Stimulated activated memory B cell treated with anti-CD40 and anti-IgM and Interleukin-4, amounts not matched to agents 10 μg/mL and 1 μg/mL and 100 μg/mL, for 72 hours (primary cell): ENCODE results near the gene PABPC1L.

ENCODE experiments used
- ATAC-seq: fragments of 150-1000 bp; cut with Tn5 transposase; 2 replicates; pipeline ENCODE4 v1.10.0; 2021
- H3K27ac Mint-ChIP-seq: one replicate; pipeline ENCODE4 v1.8.0; 2022; ENCODE audit warnings: mild to moderate bottlenecking, mixed read lengths
- H3K27me3 Mint-ChIP-seq: one replicate; pipeline ENCODE4 v1.8.0; 2022; ENCODE audit warnings: mixed read lengths
- H3K36me3 Mint-ChIP-seq: one replicate; pipeline ENCODE4 v1.8.0; 2022; ENCODE audit warnings: mixed read lengths
- H3K4me1 Mint-ChIP-seq: one replicate; pipeline ENCODE4 v1.8.0; 2022; ENCODE audit warnings: mixed read lengths
- H3K4me3 Mint-ChIP-seq: one replicate; pipeline ENCODE4 v1.8.0; 2022; ENCODE audit warnings: mild to moderate bottlenecking, moderate library complexity, mixed read lengths
- H3K9me3 Mint-ChIP-seq: one replicate; pipeline ENCODE4 v1.8.0; 2022; ENCODE audit warnings: mixed read lengths

The PABPC1L gene

GRCh38 chr20:44963325-44964215, 53.7 kb downstream of the PABPC1L start:
- H3K36me3 Mint-ChIP-seq = peaks cover 29% of the 10 kb centered on the region
- ATAC-seq = no peak
- no peak overlapping the region for H3K27ac Mint-ChIP-seq
- no peak overlapping the region for H3K4me3 Mint-ChIP-seq
- no peaks in the 10 kb centered on the region for H3K9me3 Mint-ChIP-seq
- H3K27me3 Mint-ChIP-seq = no peaks in the 10 kb centered on the region
- peaks cover 59% of the 10 kb centered on the region for H3K4me1 Mint-ChIP-seq

- H3K27me3 Mint-ChIP-seq = no peaks in the 10 kb centered on the region
- H3K9me3 Mint-ChIP-seq = no peaks in the 10 kb centered on the region
- no peak for ATAC-seq
- H3K4me3 Mint-ChIP-seq = peak overlapping the region; percentile 94
- H3K36me3 Mint-ChIP-seq = peaks cover 34% of the 10 kb centered on the region
- peak overlapping the region; percentile 97 for H3K27ac Mint-ChIP-seq
- H3K4me1 Mint-ChIP-seq = peaks cover 56% of the 10 kb centered on the region
These were observed 55.8 kb downstream of the PABPC1L start for GRCh38 chr20:44965651-44966029.

- Mint-ChIP-seq H3K4me1 (peaks cover 56% of the 10 kb centered on the region), H3K27ac (peak within 1 kb of the TSS; percentile 97), H3K36me3 (peaks cover 40% of the 10 kb centered on the region)
These were observed 56.4 kb downstream of the PABPC1L start, which contains the start of gene STK4 for GRCh38 chr20:44966030-44966961. STK4 (plus strand) TSS chr20:44966512; CDS start chr20:44966569, 57 bp downstream.

GRCh38 chr20:44967207-44967807, 57.4 kb downstream of the PABPC1L start:
- H3K4me3 Mint-ChIP-seq = peak overlapping the region; percentile 94
- H3K27me3 Mint-ChIP-seq = no peaks in the 10 kb centered on the region
- no peaks in the 10 kb centered on the region for H3K9me3 Mint-ChIP-seq
- peak overlapping the region; percentile 97 for H3K27ac Mint-ChIP-seq
- peak; percentile 62 for ATAC-seq
- peaks cover 40% of the 10 kb centered on the region for H3K36me3 Mint-ChIP-seq
- H3K4me1 Mint-ChIP-seq = peaks cover 55% of the 10 kb centered on the region

More at GRCh38 chr20:44966030-44966961, 56.4 kb downstream of the PABPC1L start, which contains the start of gene STK4:
- no peaks in the 10 kb centered on the region for H3K9me3 Mint-ChIP-seq
- peak; percentile 92 for ATAC-seq
- H3K27me3 Mint-ChIP-seq = no peaks in the 10 kb centered on the region
- H3K4me3 Mint-ChIP-seq = peak within 1 kb of the TSS; percentile 94

- H3K27me3 Mint-ChIP-seq = no peaks in the 10 kb centered on the region
- H3K4me3 Mint-ChIP-seq = peak overlapping the region; percentile 94
- ATAC-seq = peak; percentile 35
- peak overlapping the region; percentile 97 for H3K27ac Mint-ChIP-seq
- peaks cover 60% of the 10 kb centered on the region for H3K4me1 Mint-ChIP-seq
- no peaks in the 10 kb centered on the region for H3K9me3 Mint-ChIP-seq
- peaks cover 58% of the 10 kb centered on the region for H3K36me3 Mint-ChIP-seq
These were observed 59.5 kb downstream of the PABPC1L start for GRCh38 chr20:44969300-44969894.

GRCh38 chr20:44970243-44970757, 60.4 kb downstream of the PABPC1L start:
- no peak for ATAC-seq
- Mint-ChIP-seq H3K4me1 (peaks cover 66% of the 10 kb centered on the region), H3K27ac (peak overlapping the region; percentile 97), H3K27me3 (no peaks in the 10 kb centered on the region), H3K9me3 (no peaks in the 10 kb centered on the region), H3K4me3 (peak overlapping the region; percentile 89), H3K36me3 (peaks cover 67% of the 10 kb centered on the region)

GRCh38 chr20:44973053-44973452, 63.2 kb downstream of the PABPC1L start:
- peaks cover 81% of the 10 kb centered on the region for H3K4me1 Mint-ChIP-seq
- no peaks in the 10 kb centered on the region for H3K27me3 Mint-ChIP-seq
- no peaks in the 10 kb centered on the region for H3K9me3 Mint-ChIP-seq
- peak overlapping the region; percentile 80 for H3K27ac Mint-ChIP-seq
- peaks cover 74% of the 10 kb centered on the region for H3K36me3 Mint-ChIP-seq
- ATAC-seq = no peak
- H3K4me3 Mint-ChIP-seq = peak overlapping the region; percentile 43

- peaks cover 84% of the 10 kb centered on the region for H3K36me3 Mint-ChIP-seq
- H3K9me3 Mint-ChIP-seq = no peaks in the 10 kb centered on the region
- no peak for ATAC-seq
- H3K4me1 Mint-ChIP-seq = peaks cover 73% of the 10 kb centered on the region
- no peaks in the 10 kb centered on the region for H3K27me3 Mint-ChIP-seq
- peak overlapping the region; percentile 97 for H3K27ac Mint-ChIP-seq
- H3K4me3 Mint-ChIP-seq = no peak overlapping the region
These were observed 66.8 kb downstream of the PABPC1L start for GRCh38 chr20:44976698-44977097.

- peak overlapping the region; percentile 97 for H3K27ac Mint-ChIP-seq
- peak; percentile 99 for ATAC-seq
- no peaks in the 10 kb centered on the region for H3K27me3 Mint-ChIP-seq
- H3K9me3 Mint-ChIP-seq = no peaks in the 10 kb centered on the region
- H3K4me1 Mint-ChIP-seq = peaks cover 77% of the 10 kb centered on the region
- H3K36me3 Mint-ChIP-seq = peaks cover 87% of the 10 kb centered on the region
- H3K4me3 Mint-ChIP-seq = peak overlapping the region; percentile 61
These were observed 69.3 kb downstream of the PABPC1L start for GRCh38 chr20:44979090-44979621.

GRCh38 chr20:44981736-44982406, 72.0 kb downstream of the PABPC1L start:
- H3K4me1 Mint-ChIP-seq = peaks cover 67% of the 10 kb centered on the region
- H3K4me3 Mint-ChIP-seq = no peak overlapping the region
- peaks cover 75% of the 10 kb centered on the region for H3K36me3 Mint-ChIP-seq
- ATAC-seq = no peak
- H3K9me3 Mint-ChIP-seq = no peaks in the 10 kb centered on the region
- H3K27me3 Mint-ChIP-seq = no peaks in the 10 kb centered on the region
- H3K27ac Mint-ChIP-seq = peak overlapping the region; percentile 97

- no peaks in the 10 kb centered on the region for H3K9me3 Mint-ChIP-seq
- ATAC-seq = no peak
- H3K27me3 Mint-ChIP-seq = no peaks in the 10 kb centered on the region
- H3K4me1 Mint-ChIP-seq = peaks cover 56% of the 10 kb centered on the region
- H3K4me3 Mint-ChIP-seq = peak overlapping the region; percentile 15
- peaks cover 67% of the 10 kb centered on the region for H3K36me3 Mint-ChIP-seq
- H3K27ac Mint-ChIP-seq = peak overlapping the region; percentile 97
These were observed 73.3 kb downstream of the PABPC1L start for GRCh38 chr20:44983093-44983674.

- Mint-ChIP-seq H3K27ac (peak overlapping the region; percentile 73), H3K4me1 (peaks cover 51% of the 10 kb centered on the region), H3K4me3 (no peak overlapping the region), H3K27me3 (no peaks in the 10 kb centered on the region), H3K36me3 (peaks cover 43% of the 10 kb centered on the region), H3K9me3 (no peaks in the 10 kb centered on the region)
- ATAC-seq = no peak
These were observed 78.8 kb downstream of the PABPC1L start for GRCh38 chr20:44988631-44989171.
